SK-N-DZ (cell line): ENCODE results near the gene MDN1.
"Not testable (repeated sequence)": the region's sequence is repeated elsewhere in the genome, so short reads cannot be mapped to it uniquely, and the experiment has no call there.

Experiments used
- DNase-seq: peaks from one replicate; pipeline ENCODE4 v3.0.0-alpha.2; 2015; ENCODE audit warnings: low spot score

The MDN1 gene

DNA sequence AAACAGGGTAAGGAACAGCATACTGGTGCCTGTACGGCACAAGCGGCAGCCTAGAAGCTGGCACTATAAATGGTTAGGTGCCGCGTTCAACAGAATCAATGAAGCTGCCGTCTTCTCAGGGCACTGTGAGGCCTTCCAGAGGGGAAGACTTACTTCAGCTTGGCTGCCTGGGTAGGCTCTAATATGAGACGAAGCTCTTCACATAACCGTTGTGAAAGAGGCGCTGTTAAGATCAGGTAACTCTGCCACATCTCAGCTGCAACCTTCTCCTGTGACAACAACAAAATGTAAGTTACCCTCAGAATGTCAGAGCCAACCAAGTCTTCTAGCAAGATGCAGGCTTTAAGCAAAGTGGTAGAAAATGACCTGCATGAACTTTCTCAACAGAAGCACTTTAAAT is 169.0 kb downstream of the MDN1 start:
- no peak for DNase-seq

DNA sequence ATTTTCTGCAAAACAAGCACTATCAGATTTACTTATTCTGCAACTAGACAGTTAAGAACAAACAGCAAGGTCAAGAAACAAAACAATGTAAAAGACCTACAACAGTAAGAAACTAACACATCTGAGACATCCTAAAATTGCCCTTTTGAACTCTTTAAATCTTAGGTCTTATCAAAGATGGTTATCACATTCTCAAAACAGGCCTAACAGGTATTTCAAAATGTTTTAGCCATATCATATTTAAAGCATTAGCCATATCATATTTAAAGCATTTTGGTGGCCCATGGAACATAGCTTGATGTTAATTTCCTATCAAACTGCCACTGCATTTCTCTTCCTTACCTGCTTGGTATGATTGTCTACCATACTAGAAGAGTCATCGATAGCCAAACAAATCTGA is 169.9 kb downstream of the MDN1 start:
- DNase-seq, result no peak

DNA sequence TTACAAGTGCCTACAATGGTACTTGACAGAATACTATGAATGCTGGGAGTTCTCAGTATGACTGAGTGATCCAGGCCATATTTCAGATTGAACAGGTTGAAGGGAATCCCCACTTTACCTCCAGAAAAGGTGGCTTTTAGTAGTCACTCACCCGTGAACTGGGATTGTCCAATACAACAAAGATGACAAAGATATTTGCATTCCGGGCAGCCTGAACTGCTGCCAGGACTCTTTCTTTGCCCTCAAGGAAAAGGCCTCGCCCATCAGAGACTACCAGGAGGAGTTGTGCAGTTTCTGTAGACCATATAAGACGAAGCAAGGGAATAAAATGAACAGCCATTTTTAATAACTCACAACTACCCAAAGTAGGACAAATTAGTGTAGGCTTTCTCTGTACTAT is 174.7 kb downstream of the MDN1 start:
- DNase-seq, result no peak

DNA sequence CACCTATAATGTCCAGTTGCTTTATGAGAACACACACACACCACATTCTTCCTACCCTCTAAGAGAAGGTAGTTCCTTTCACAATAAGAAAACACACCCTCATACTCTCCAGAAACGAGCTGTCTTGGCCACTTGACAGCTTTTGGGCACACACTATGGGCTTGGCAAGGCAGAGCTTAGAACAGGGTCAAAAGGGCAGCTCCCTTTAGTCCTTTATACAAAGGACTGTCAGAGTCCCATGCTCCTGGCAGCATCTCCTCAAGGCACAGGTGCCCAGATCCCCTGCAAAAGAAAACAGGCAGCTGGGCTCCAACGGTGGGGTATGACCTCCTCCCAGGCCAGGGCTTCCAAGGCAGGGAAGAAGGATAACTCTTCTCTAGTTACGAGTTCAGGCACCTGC is 176.2 kb downstream of the MDN1 start:
- no peak for DNase-seq

DNA sequence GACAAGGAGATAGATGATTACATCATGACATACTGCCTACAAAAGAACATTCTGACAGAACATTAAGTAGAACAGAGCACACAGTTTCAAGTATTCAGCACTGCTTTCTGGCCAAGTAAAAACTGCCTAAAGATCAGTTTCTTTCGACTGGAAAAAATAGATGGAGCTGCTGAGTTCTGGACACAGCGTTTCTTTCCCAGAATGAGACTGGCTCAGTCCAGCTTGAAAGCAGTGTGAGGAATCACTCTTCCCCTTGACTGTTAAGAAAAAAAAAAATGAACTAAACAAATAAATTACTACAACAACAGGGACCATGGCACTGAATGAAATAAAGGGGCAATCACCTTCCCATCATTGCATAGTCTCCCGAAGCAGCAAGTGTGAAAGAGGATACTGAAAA is 176.6 kb downstream of the MDN1 start:
- DNase-seq, result no peak

DNA sequence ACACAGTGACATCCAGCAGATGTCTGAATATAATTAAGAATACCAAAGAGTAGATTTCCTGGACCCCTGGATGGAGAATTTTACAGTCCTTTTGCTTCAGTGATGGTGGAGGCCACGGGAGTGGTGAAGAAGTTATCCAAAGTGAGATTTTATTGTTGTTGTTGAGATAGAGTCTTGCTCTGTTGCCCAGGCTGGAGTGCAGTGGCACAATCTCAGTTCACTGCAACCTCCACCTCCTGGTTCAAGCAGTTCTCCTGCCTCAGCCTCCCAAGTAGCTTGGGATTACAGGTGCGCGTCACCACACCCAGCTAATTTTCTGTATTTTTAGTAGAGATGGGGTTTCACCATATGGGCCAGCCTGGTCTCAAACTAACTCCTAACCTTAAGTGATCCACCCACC is 178.0 kb downstream of the MDN1 start:
- DNase-seq, result not testable (repeated sequence)

DNA sequence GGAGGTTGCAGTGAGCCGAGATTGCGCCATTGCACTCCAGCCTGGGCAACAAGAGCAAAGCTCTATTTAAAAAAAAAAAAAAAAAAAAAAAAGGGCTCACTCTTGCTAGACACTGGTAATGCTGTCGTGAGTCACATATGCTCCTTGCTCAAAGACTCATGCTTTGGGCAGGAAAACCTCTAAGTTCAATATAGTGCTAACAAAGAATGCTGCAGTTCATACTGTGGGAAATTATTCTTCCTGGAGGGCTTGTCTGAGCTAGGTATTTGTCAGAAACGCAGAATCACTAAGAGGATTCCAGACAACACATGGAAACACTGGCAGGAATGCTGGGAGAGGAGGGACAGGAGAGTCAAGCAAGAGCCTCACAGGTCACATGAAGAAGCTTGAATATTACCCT is 178.8 kb downstream of the MDN1 start:
- DNase-seq, result no peak

DNA sequence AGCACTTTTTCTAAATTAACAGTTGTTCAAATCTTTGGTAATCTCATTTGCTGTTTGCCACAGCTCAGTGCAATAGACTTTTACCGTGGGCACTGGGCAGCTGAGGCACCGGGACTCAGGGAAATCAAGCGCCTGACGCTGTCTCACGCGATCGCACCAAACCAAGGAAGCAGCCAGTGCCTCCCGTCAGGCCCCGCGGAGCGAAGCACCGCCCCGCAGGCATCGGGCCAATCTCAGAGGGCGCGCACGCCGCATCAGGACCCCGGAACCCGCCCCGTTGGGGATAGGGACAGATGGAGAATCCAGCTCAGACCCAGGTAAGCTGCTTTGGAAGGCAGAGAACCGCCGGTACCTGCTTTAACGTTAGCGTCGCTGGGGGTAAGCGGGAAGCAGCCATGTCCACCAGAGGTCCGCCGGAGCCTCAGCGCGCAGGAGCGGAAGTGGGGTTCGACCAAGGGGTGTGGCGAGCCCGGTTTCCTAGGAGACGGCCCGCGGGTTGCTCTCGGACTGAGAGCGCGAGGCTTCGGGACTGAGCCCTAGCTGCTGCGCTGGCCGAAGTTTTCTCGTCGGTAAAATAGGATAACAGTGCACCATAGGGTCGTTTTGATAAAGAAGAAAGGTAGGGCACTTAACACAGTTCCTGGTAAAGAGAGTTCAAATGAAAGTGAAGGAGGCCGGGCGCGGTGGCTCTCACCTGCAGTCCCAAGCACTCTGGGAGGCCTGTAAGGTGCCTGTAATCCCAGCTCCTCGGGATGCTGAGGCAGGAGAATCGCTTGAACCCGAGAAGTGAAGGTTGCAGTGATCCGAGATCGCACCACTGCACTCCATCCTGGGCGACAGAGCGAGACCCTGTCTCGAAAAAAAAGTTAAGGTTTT is 181.0 kb downstream of the MDN1 start, which contains the start of gene LYRM2:
TSS of gene LYRM2 (minus strand) at position 428 of the 876 bp plus-strand sequence. CDS start at position 397, 31 bp downstream.
- DNase-seq, result peak; percentile 90

DNA sequence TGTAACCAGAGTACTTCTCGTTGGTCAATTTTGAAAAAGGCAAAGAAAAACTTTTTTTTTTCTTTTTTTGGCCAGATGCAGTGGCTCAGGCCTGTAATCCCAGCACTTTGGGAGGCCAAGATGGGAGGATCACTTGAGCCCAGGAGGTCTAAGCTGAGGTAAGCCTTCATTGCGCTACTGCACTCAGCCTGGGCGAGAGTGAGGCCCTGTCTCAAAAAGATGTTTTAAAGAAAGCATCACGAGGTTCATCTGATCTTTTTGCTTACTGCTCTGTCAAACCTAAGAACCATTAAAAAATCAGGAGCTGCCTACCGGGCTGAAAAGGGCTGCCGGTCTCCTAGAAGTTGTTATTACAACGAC is 181.7 kb downstream of the MDN1 start:
- peak; percentile 13 for DNase-seq

DNA sequence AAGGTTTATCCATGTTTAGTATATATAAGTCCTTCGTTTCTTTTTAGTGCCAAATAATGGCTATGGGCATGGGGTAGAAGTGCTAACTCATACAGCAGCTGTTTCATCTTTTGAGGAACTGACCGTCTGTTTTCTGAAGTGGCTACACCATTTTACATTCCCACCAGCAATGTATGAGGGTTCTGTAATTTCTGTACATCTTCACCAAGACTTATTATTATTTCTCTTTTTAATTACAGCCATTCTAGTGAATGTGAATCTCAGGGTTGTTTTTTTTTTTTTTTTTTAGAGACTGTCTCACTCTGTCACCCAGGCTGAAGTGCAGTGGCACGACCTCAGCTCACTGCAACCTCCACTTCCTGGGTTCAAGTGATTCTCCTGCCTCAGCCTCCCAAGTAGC is 183.2 kb downstream of the MDN1 start:
- not testable (repeated sequence) for DNase-seq

DNA sequence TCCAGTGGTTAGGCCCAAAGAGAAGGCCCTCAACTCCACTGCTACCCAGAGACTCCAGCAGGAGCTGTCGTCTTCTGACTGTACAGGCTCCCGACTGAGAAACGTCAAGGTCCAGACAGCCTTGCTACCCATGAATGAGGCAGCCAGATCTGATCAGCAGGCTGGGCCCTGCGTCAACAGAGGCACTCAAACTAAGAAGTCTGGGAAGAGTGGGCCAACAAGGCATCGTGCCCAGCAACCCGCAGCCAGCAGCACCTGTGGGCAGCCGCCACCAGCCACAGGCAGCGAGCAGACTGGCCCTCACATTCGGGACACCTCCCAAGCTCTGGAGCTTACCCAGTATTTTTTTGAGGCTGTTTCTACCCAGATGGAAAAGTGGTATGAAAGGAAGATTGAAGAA is 189.1 kb downstream of the MDN1 start:
- no peak for DNase-seq

DNA sequence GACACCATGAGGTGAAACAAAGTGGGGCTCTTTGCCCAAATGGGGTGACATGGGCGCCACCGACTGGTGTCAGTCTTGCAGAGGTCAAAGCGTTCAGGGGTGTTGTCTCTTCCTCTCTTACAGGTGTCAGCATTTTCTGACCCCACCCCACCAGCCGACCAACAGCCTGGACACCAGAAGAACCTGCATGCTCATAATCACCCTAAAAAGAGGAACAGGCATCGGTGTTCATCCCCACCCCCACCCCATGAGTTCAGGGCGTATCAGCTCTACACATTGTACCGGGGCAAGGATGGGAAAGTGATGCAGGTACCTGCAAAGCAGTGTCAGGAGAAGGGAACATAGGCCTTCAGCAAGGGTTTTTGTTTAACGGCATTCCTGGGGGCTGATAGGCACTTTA is 195.8 kb downstream of the MDN1 start:
- no peak for DNase-seq

DNA sequence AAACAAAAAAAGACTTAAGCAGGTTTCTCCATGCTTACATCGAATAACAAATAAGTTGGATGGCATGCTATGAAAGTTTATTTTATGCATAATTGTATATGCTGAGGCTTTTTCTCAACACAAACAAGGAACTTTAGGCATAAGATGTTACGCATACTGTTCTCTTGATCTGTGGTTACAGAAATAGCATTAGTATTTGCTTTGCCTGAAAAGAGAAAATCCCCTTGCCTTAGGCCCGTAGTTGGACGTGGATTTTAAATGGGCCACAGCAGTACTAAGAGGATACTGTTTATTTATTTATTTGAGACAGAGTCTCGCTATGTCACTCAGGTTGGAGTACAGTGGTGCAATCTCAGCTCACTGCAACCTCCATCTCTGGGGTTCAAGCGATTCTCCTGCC is 200.0 kb downstream of the MDN1 start:
- DNase-seq, result no peak

DNA sequence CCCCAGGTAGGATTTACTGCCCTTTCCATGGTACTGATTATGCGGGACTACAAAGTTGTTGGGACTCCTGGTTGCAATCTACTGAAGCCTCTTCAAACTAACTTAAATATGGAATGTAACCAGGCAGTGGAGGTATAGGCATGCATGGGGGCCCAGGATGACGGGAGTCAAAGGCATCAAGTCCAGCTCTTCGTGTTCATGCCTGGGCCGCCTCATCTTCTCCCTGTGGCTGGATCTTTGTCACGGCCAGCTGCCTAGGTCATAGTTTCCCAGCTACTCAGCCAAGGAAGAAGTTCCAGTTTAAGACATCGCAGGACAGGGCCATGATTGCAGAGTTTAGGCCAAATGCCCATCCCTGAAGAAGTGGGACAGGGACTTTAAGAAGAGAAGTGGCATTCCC is 201.6 kb downstream of the MDN1 start:
- no peak for DNase-seq

DNA sequence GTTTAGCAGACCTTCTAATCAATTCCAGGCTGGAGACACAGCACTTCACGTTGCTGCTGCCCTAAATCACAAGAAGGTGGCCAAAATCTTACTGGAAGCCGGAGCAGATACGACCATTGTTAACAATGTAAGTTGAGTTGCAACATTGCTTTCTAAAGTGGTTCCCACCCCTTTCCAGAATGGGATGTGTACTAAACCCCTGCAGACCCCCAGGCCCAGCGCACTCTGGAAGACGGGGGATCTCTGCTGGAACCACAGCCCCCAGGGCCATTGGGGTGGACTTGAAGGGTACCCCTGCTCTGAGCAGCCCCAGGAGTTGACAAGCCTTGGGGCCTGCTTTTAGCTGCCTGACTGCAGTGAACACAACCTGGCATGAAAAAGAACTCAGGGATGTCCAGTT is 203.1 kb downstream of the MDN1 start:
- DNase-seq, result no peak

DNA sequence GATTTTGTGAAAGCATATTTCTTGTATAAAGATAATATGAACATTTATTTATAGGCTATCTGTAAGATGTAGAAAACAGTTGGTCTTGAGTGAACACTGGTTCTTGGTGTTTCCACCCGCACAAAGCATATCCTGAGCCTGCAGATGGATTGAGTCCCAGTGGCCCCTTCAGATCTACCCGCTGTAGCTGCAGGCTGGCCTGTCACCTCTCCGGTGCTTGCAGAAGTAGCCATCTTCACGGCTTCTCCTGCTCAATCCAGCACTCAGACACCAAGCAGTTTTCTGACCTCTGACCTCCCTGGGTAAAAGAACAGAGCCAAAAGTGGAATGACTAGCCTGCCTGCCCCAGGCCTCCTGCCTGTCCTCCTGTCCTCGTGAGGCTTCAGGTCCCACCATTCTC is 203.7 kb downstream of the MDN1 start:
- no peak for DNase-seq

DNA sequence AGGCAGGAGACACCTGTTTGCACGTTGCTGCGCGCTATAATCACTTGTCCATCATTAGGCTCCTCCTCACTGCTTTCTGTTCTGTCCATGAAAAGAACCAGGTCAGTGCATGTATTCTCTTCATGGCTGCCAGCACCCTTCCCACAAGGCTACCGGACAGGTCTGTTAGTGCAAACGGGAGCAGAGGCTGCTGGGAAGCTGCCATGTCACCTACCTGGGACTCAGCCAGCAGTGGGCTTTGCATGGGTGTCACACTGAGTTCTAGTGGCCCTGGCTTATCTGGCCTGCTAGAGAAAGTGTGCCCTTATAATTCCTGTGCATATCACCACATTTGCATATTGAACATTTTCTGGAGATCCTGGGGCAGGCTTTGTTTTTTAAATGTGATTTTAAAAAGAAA is 205.8 kb downstream of the MDN1 start:
- no peak for DNase-seq

DNA sequence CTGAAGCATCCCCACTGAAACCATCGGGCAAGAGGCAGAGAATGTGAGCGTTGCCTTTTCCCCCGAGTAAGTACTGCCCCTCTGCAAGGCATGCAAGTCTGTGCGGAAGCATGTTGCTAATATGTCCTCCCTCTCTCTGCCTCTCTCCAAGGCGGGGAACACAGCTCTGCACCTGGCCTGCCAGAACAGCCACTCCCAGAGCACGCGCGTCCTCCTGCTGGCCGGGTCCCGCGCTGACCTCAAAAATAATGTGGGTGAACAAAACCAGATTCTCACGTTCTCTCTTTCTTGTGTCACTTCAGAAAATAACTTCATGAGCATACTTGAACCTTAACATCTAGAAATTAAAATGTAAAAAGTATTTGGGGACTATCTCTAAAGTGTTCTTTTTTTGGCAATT is 207.5 kb downstream of the MDN1 start:
- DNase-seq, result peak; percentile 25

DNA sequence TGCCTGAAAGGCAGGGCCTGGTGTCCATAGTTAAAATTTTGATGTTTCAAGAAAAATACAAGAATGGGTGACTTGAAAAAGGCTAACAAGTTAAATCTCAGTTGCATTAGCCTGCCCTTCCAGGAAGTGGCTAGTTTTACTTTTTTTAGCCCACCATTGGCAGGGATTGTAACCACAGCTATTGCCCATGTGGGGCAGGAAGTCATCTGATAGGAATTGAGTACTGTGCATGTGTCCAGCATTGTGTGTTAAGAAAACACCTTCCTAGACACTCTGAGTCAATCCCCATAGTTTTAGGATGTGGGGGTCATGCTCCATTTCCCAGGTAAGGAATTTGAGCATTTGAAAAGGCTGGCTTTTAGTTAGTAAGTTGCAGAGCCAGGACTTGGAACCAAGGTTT is 207.9 kb downstream of the MDN1 start:
- DNase-seq, result no peak

DNA sequence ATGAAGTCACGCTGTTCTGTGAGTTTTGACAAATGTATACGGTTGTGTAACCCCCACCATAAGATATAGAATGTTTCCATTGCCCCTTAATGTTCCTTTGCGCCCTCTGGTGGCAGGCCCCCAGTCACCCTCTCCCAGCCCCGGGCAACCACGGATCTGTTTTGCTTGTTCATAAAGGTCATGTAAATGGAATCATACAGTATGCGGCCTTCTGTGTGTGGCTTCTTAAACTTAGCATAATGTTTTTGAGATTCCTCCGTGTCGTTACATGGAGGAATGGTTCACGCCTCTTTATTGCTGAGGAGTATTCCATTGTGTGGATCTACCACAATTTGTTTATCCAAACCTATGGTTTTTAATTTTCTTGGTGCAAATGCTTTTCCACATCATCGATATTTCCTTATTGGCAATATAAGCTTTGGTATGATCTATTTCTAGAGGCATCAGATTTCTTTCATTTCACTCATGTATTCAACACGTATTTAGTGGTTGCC is 209.4 kb downstream of the MDN1 start:
- DNase-seq, result peak; percentile 54

DNA sequence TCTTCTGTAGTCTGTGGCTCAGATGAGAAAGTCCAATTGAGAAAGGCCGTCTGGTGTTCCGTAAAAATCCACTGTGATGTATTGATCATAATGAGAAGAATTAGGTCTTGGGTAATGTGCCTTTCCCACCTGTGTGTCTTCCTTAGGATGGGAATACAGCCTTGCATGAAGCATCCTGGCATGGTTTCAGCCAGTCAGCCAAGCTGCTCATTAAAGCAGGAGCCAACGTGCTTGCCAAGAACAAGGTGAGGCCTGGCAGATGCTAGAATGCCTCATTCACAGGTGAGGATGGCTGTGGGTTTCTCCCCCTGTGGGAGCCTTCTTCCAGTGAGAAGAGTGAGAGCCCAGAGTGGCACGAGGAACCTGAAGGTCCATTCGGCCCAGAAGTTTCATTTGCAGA is 213.7 kb downstream of the MDN1 start:
- no peak for DNase-seq

DNA sequence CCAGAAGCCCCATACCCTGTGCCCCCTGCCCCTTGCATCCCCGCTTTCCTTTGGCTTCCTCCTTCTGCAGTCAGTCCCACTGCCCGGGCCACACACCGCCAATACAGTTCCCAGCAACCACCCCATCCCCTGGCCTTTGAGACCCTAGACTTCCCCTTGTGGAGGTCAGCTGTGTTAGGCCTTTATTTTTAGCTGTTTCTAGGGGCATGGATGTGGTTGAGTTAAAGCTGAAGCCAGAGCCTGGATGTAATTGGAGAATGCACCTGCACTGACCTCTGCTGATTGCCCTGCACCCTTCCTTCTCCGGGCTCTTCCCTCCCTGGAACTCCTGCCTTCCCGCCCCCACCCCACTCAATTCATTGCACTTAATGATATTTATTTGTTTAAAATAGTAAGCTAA is 214.9 kb downstream of the MDN1 start:
- no peak for DNase-seq

DNA sequence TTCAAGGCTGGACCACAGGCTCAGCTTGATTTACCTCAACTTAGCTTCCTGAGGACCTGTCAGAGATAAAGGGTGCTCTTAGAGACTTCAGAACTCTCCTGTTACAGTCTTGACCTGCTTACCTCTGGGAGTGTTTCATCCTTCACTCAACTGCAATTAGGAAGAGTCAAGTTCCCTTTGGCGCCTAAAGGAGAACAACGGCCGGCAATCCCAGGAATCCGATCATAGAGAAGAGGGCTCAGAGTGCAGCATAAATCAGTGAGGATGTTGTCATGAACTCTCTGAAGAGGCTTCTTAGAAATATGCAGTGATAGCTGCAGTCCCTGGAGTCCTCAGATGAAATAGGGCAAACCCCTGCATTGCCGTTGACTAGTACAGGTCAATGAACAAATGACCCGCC is 217.4 kb downstream of the MDN1 start:
- DNase-seq, result no peak

DNA sequence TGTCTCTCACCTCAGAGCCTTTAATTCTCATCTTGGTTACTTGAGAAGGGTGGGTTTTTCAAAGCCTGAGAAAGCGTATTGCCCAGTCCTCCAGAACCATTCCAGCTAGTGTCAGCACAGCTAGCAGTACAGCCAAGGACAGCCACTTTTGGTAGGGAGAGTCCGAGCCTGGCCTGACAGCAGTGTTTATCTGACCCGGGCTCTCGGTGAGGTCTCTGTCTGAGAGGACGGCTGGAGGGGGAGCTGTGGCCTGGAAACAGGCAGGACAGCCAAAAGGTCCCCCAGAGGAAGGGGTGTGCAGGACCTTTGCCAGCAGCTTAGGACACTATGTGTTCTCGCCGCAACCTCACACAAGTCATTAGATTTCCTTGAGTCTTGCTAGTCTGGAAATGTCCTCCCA is 219.9 kb downstream of the MDN1 start:
- DNase-seq, result no peak
